OCI-LY7 (cell line): Measurements from ENCODE around the gene AIMP1.

Experiments used
- CTCF ChIP-seq: fragments of 200-600 bp; sonication (generic); conservative IDR thresholded peaks from 2 replicates; pipeline ENCODE4 v1.5.1; 2014; ENCODE audit warnings: mild to moderate bottlenecking, antibody characterized with exemption, low read length, moderate library complexity, mixed read lengths
- EZH2phosphoT487 ChIP-seq: fragments of 200-600 bp; sonication (generic); IDR thresholded peaks from 2 replicates; pipeline ENCODE4 v1.6.1; 2018; ENCODE audit warnings: low read depth, borderline replicate concordance, mild to moderate bottlenecking, mixed run types, antibody characterized with exemption, low read length, moderate library complexity, mixed read lengths

DNA sequence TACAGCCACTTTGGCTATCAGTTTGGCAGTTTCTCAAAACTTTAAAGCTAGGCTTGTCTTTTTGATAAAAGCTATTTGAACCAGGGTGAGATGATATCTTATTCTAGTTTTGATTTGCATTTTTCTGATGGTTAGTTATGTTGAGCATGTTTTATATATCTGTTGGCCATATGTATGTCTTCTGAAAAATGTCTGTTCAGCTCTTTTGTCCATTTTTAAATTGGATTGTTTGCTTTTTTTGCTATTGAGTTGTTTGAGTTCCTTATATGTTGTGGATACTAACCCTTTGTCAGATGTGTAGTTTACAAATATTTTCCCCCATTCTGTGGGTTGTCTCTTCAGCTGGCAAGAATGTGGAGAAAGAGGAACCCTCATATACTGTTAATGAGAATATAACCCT lies 63.8 kb downstream of the AIMP1 start:
- no peak for TF ChIP-seq CTCF
- no peak for TF ChIP-seq EZH2phosphoT487
